K562 (cell line): ENCODE measurements around the gene RNF43. TPM values are rescaled to one million over a fixed set of nuclear protein-coding genes. Genes with fewer than 3 reads are reported as not detected.

ENCODE experiments used
- ATAC-seq: fragments of 200-7000 bp; cut with Tn5 transposase; 3 replicates; pipeline ENCODE4 v1.9.1; 2020; ENCODE audit warnings: moderate library complexity
- BruUV-seq: library from RNA; stranded (reverse); fragments of 400-500 nt; replicated peaks from 2 replicates; lab custom pipeline; 2021; lab: Mats Ljungman, UMichigan
- CTCF ChIA-PET: fragments of 300-600 bp; formaldehyde crosslinking; extraction: SDS; loops from one replicate; lab custom pipeline; 2021; ENCODE audit warnings: low intra/inter-chr PET ratio; lab: Yijun Ruan, JAX
- POLR2A ChIA-PET: fragments of 300-600, 350-650 bp; sonication (Branson Sonifier 250); formaldehyde crosslinking; extraction: SDS; loops from one replicate; lab custom pipeline; 2021; ENCODE audit warnings: antibody characterized with exemption, inconsistent platforms; lab: Yijun Ruan, JAX
- DNase-seq, 4 experiments: peaks; one replicate each; pipeline versions ENCODE4 v3.0.0 to v3.0.0-alpha.2; 2011 to 2018; ENCODE audit warnings: low spot score in 3 of 4, mixed read lengths in 3 of 4; ENCODE audit errors: extremely low read depth in 1 of 4
- FAIRE-seq: peaks from 2 replicates; lab custom pipeline; 2011; peaks lifted over from hg19 to GRCh38; lab: Jason Lieb, UNC
- H2AFZ ChIP-seq: 2 replicates; pipeline ENCODE4 v1.6.0; 2011; ENCODE audit warnings: low read depth, low read length, control low read depth, inconsistent platforms
- H3K27ac ChIP-seq: fragments of 200-600 bp; 3 replicates; pipeline ENCODE4 v1.8.0; 2011; ENCODE audit warnings: low read depth, mild to moderate bottlenecking, control low read depth, inconsistent platforms, low read length, moderate library complexity, mixed read lengths; ENCODE audit errors: extremely low read depth
- H3K27me3 ChIP-seq, 2 experiments: fragments of 300-600 bp in 1 of 2; 2 replicates in 1 of 2; 3 replicates in 1 of 2; pipeline versions ENCODE4 v1.6.0 to v1.8.0; 2011; ENCODE audit warnings: inconsistent platforms in 2 of 2, low read length in 2 of 2, mild to moderate bottlenecking in 1 of 2, mixed read lengths in 1 of 2, moderate library complexity in 1 of 2; ENCODE audit not compliant: control insufficient read depth in 2 of 2, insufficient read depth in 2 of 2
- H3K36me3 ChIP-seq: fragments of 300-600 bp; 3 replicates; pipeline ENCODE4 v1.8.0; 2011; ENCODE audit warnings: mild to moderate bottlenecking, low read length, inconsistent platforms; ENCODE audit not compliant: control insufficient read depth, insufficient read depth
- H3K4me1 ChIP-seq, 2 experiments: fragments of 200-600 bp in 1 of 2; replicated peaks in 1 of 2; 2 replicates in 1 of 2; 3 replicates in 1 of 2; pipeline versions ENCODE4 v1.5.1 to v1.8.0; 2011; ENCODE audit warnings: inconsistent platforms in 2 of 2, low read length in 2 of 2, mild to moderate bottlenecking in 1 of 2, mixed read lengths in 1 of 2, moderate library complexity in 1 of 2; ENCODE audit not compliant: control insufficient read depth in 2 of 2, insufficient read depth in 2 of 2
- H3K4me2 ChIP-seq: 2 replicates; pipeline ENCODE4 v1.6.1; 2011; ENCODE audit warnings: low read length, control low read depth, inconsistent platforms, mixed read lengths; ENCODE audit not compliant: insufficient read depth
- H3K4me3 ChIP-seq: fragments of 200-600 bp; sonication (generic), shearing (Covaris generic); 2 replicates; pipeline ENCODE4 v1.5.1; 2016; ENCODE audit warnings: control low read depth, inconsistent platforms
- H3K79me2 ChIP-seq: fragments of 200-600 bp; 3 replicates; pipeline ENCODE4 v1.8.0; 2011; ENCODE audit warnings: low read length, inconsistent platforms; ENCODE audit not compliant: control insufficient read depth, insufficient read depth
- H3K9ac ChIP-seq, 2 experiments: 2 replicates each; pipeline versions ENCODE4 v1.6.0 to v1.6.1; 2011; ENCODE audit warnings: low read depth in 2 of 2, low read length in 2 of 2, control low read depth in 1 of 2, inconsistent platforms in 1 of 2, mild to moderate bottlenecking in 1 of 2, mixed read lengths in 1 of 2; ENCODE audit not compliant: insufficient read depth in 1 of 2
- H3K9me1 ChIP-seq: one replicate; pipeline ENCODE4 v1.6.0; 2011; ENCODE audit warnings: inconsistent platforms, mild to moderate bottlenecking, low read length, moderate library complexity; ENCODE audit not compliant: control insufficient read depth, insufficient read depth
- H3K9me3 ChIP-seq: replicated peaks from 2 replicates; pipeline ENCODE4 v1.5.1; 2011; ENCODE audit warnings: low read depth, low read length, inconsistent platforms; ENCODE audit not compliant: control insufficient read depth, insufficient read depth
- H4K20me1 ChIP-seq: replicated peaks from 2 replicates; pipeline ENCODE4 v1.6.1; 2011; ENCODE audit warnings: low read length, inconsistent platforms, mixed read lengths; ENCODE audit not compliant: control insufficient read depth, insufficient read depth
- ELF2 ChIP-seq: fragments of 250-450 bp; sonication (Bioruptor Pico); IDR thresholded peaks from 2 replicates; pipeline ENCODE4 v1.5.0; 2021; ENCODE audit warnings: mild to moderate bottlenecking
- GTF2E2 ChIP-seq: fragments of 200-800 bp; sonication (Bioruptor generic); IDR thresholded peaks from 2 replicates; pipeline ENCODE4 v1.6.1; 2016; ENCODE audit warnings: missing genetic modification characterization, missing compliant biosample characterization
- HNRNPK ChIP-seq: fragments of 200-400 bp; formaldehyde crosslinking; IDR thresholded peaks from one replicate; pipeline ENCODE4 v1.6.1; 2018; ENCODE audit warnings: mild to moderate bottlenecking, low read depth, low read length; ENCODE audit not compliant: poor library complexity, severe bottlenecking
- KDM5B ChIP-seq: fragments of 200-600 bp; sonication (generic); IDR thresholded peaks from 2 replicates; pipeline ENCODE4 v1.6.1; 2012; ENCODE audit warnings: low read depth, mild to moderate bottlenecking, moderate library complexity, low read length, control low read depth, inconsistent platforms; ENCODE audit not compliant: insufficient replicate concordance
- ZNF239 ChIP-seq: fragments of 250-450 bp; sonication (Bioruptor Pico); IDR thresholded peaks from 2 replicates; pipeline ENCODE4 v1.4.0; 2020; ENCODE audit warnings: mild to moderate bottlenecking
- WGBS: fragments of 100-300 bp; shearing (Covaris generic); methylation state at CpG from one replicate; pipeline ENCODE4 v1.1.6; 2016; ENCODE audit warnings: low coverage, mixed read lengths; ENCODE audit not compliant: insufficient coverage; ENCODE audit errors: missing lambda C conversion rate; 5-methylcytosine and 5-hydroxymethylcytosine counted together
- in situ Hi-C: fragments of 300-500 bp; cut with MboI; formaldehyde crosslinking; loops from 4 replicates; pipeline ENCODE4 v1.15.0; 2018; ENCODE audit warnings: inconsistent platforms, mixed read lengths
- intact Hi-C: fragments of 100-400 bp; cut with micrococcal nuclease; formaldehyde crosslinking; loops from 2 replicates; pipeline ENCODE4 v1.14.2; 2022
- polyA plus RNA-seq, 8 experiments: library from polyadenylated mRNA; depleted of rRNA in 4 of 8; stranded (reverse) in 5 of 8; unstranded in 3 of 8; fragments of >200 nt; fragmentation: Nextera tagmentation in 2 of 8; fragmentation: Illumina TruSeq in 1 of 8; extraction: Ambion mirVana in 2 of 8; extraction: Trizol in 1 of 8; gene quantifications; 2 replicates each; pipeline versions ENCODE4 v1.2.1 to v1.2.3, GENCODE V29; 2011 to 2014; ENCODE audit warnings: inconsistent platforms in 1 of 8, missing spikeins in 1 of 8
- total RNA-seq, 7 experiments: library from RNA; depleted of rRNA in 6 of 7; stranded (reverse); fragments of >200 nt in 6 of 7; fragmentation: Illumina TruSeq in 2 of 7; extraction: Trizol in 2 of 7; gene quantifications; 2 replicates each; pipeline versions ENCODE4 v1.2.1 to v1.2.3, GENCODE V29; 2011 to 2021; ENCODE audit warnings: low replicate concordance in 1 of 7
- TF ChIP-seq, protein P1 (sequence below): fragments of 450-650 bp; formaldehyde crosslinking; IDR thresholded peaks from 2 replicates; pipeline ENCODE4 v1.4.0; 2020; ENCODE audit warnings: mild to moderate bottlenecking, moderate library complexity
- TF ChIP-seq, protein P2 (sequence below): fragments of 250-450 bp; sonication (Bioruptor Pico); IDR thresholded peaks from 2 replicates; pipeline ENCODE4 v1.5.0; 2021

The RNF43 gene
- total and polyA plus RNA-seq, 9 of the 15 experiments (the other 6 are each of a cell fraction or from before 2014, with no cell fraction given), result 0.29 to 2.7 (median 1.4) TPM

DNA sequence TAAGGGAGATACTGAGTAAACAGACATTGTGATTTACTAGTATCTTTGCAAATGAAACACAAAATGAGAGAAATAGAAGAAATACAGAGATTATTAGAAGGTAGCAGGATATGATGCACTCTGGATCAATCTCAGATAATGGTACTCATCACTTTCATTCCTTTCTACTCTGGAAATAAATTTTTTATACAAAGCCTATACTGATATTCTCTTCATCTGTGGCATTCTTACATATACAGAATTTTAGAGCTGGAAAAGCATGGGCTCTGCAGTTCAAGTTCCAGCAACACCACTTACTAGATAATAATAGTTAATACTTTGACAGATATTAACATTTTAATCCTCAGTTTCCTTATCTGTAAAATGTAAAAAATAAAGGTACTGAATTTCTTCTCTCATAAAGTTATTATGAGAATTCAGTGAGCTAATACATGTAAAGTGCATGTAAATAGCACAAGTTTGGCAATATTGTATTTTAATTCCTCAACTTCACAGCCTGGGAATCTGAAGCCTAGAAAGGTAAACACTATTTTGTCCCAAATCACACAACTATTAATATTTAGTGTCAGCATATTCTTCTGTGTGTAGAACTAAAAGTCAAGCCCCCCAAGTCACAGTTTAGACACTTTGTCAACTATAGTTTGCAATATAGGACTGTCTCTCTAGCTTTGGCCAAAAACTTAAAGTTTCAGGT is 6.5 kb downstream of the RNF43 start (continued):
- TF ChIP-seq, protein P1, sequence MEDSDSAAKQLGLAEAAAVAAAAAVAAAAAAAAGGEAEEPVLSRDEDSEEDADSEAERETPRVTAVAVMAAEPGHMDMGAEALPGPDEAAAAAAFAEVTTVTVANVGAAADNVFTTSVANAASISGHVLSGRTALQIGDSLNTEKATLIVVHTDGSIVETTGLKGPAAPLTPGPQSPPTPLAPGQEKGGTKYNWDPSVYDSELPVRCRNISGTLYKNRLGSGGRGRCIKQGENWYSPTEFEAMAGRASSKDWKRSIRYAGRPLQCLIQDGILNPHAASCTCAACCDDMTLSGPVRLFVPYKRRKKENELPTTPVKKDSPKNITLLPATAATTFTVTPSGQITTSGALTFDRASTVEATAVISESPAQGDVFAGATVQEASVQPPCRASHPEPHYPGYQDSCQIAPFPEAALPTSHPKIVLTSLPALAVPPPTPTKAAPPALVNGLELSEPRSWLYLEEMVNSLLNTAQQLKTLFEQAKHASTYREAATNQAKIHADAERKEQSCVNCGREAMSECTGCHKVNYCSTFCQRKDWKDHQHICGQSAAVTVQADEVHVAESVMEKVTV (CRISPR knock-in tag), result no peak
- no peak for TF ChIP-seq ZNF239 (CRISPR knock-in tag)
- no peak for TF ChIP-seq HNRNPK
- TF ChIP-seq, protein P2, sequence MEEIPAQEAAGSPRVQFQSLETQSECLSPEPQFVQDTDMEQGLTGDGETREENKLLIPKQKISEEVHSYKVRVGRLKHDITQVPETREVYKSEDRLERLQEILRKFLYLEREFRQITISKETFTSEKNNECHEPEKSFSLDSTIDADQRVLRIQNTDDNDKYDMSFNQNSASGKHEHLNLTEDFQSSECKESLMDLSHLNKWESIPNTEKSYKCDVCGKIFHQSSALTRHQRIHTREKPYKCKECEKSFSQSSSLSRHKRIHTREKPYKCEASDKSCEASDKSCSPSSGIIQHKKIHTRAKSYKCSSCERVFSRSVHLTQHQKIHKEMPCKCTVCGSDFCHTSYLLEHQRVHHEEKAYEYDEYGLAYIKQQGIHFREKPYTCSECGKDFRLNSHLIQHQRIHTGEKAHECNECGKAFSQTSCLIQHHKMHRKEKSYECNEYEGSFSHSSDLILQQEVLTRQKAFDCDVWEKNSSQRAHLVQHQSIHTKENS (CRISPR knock-in tag), result no peak

DNA sequence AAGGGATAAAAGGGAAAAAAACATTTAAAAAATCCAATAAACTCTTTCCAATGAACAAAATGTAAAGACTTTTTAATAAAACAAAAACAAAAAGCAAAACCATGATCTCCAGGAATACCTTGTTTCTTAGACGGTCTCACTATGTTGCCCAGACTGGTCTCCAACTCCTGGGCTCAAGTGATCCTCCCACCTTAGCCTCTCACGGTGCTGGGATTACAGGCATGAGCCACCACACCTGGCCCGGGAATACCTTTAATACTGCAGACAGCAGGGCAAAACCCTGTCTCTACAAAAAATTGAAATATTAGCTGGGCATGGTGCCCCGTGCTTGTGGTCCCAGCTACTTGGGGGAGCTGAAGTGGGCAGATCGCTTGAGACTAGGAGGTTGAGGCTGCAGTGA is 7.9 kb downstream of the RNF43 start:
- Histone ChIP-seq H2AFZ (no peak overlapping the region), H3K9me1 (no peaks in the 10 kb centered on the region), H3K36me3 (no peaks in the 10 kb centered on the region), H3K4me2 (no peak overlapping the region), H3K27me3 (no peaks in the 10 kb centered on the region), H3K27ac (no peak overlapping the region), H3K79me2 (peaks cover 26% of the 10 kb centered on the region), H3K9ac (no peak overlapping the region; a peak in 1 of 4 replicates), H3K9me3 (no peaks in the 10 kb centered on the region), H3K4me1 (peaks cover 4 to 9% of the 10 kb centered on the region in 2 experiments; a peak in 3 of 5 replicates), H4K20me1 (no peaks in the 10 kb centered on the region), H3K4me3 (no peak overlapping the region)
- ChIA-PET POLR2A (interaction anchor here (0.5 to 1.1 kb wide), 4 partner anchors 46 to 419 kb away, joined by 3 to 6 read pairs (median 3); no protein-coding TSS in a partner anchor), CTCF (no interaction called here)
- ATAC-seq (no peak), DNase-seq (no peak), FAIRE-seq (no peak)
- in situ Hi-C loops, result no loop called here
- intact Hi-C loops, result no loop called here
- BruUV-seq, result no TSS peak
- TF ChIP-seq GTF2E2 (tag), result no peak
- TF ChIP-seq ELF2 (CRISPR knock-in tag), result no peak
- no peak for TF ChIP-seq KDM5B
- WGBS, result 54% methylated on average over 4 of the region's 5 CpGs
